MCF 10A (cell line): ENCODE measurements around the gene PTH1R. TPM values are rescaled to one million over a fixed set of nuclear protein-coding genes. Genes with fewer than 3 reads are reported as not detected.

Experiments used
- BruUV-seq: library from RNA; stranded (reverse); fragments of 400-500 nt; replicated peaks from 2 replicates; lab custom pipeline; 2021; lab: Mats Ljungman, UMichigan
- CTCF ChIA-PET: fragments of 300-600 bp; sonication (Branson Sonifier 250); formaldehyde crosslinking; extraction: SDS; loops from one replicate; lab custom pipeline; 2021; ENCODE audit warnings: antibody characterized with exemption, inconsistent platforms; lab: Yijun Ruan, JAX
- POLR2A ChIA-PET: fragments of 300-600, 350-650 bp; sonication (Branson Sonifier 250); formaldehyde crosslinking; extraction: SDS; loops from one replicate; lab custom pipeline; 2020; ENCODE audit warnings: antibody characterized with exemption, inconsistent platforms; lab: Yijun Ruan, JAX
- DNase-seq: peaks from one replicate; pipeline ENCODE4 v3.0.0-alpha.2; 2018; ENCODE audit not compliant: unreplicated experiment
- H3K27ac Mint-ChIP-seq: one replicate; pipeline ENCODE4 v1.8.0; 2022; ENCODE audit warnings: mild to moderate bottlenecking, low read depth, mixed read lengths; ENCODE audit not compliant: unreplicated experiment
- H3K27me3 Mint-ChIP-seq: one replicate; pipeline ENCODE4 v1.8.0; 2022; ENCODE audit warnings: mixed read lengths; ENCODE audit not compliant: insufficient read depth, unreplicated experiment
- H3K36me3 Mint-ChIP-seq: one replicate; pipeline ENCODE4 v1.8.0; 2022; ENCODE audit warnings: mild to moderate bottlenecking, moderate library complexity, mixed read lengths; ENCODE audit not compliant: insufficient read depth, unreplicated experiment
- H3K4me1 Mint-ChIP-seq: one replicate; pipeline ENCODE4 v1.8.0; 2022; ENCODE audit warnings: mixed read lengths; ENCODE audit not compliant: insufficient read depth, unreplicated experiment
- H3K4me3 Mint-ChIP-seq: one replicate; pipeline ENCODE4 v1.8.0; 2022; ENCODE audit warnings: mild to moderate bottlenecking, moderate library complexity, mixed read lengths; ENCODE audit not compliant: unreplicated experiment
- H3K9me3 Mint-ChIP-seq: one replicate; pipeline ENCODE4 v1.8.0; 2022; ENCODE audit warnings: mixed read lengths; ENCODE audit not compliant: unreplicated experiment
- intact Hi-C: fragments of 100-400 bp; cut with micrococcal nuclease; formaldehyde crosslinking; loops from 2 replicates; pipeline ENCODE4 v1.14.1; 2022
- total RNA-seq: library from RNA; stranded (reverse); gene quantifications from 2 replicates; pipeline ENCODE4 v1.2.3, GENCODE V29; 2022
- TF ChIP-seq, protein P1 (sequence below): fragments of 200-600 bp; IDR thresholded peaks from one replicate; pipeline ENCODE4 v1.8.0; 2022; ENCODE audit warnings: antibody characterized with exemption, mild to moderate bottlenecking; ENCODE audit not compliant: unreplicated experiment

The PTH1R gene
- total RNA-seq, 1 experiment from 2014 or later = not detected

DNA sequence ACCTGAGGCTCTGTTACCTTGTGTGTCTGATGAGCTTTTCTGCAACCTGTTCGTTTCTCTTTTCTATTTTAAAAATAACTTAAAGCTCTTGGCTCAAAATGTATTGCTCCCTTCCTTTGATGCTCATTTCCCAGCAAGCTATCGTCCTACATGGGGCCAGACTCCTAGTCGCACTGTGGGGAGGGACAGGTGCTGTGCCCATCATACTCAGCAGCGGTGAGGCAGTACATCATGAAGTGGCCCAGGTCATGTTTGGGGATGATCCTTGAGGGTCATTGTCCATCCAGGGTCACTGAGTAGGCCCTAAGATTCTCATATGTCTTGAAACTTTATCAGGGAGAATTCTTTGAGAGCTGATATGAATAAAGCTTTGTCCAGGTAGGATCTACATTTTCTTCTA lies 41.1 kb downstream of the PTH1R start:
- peaks cover 80% of the 10 kb centered on the region for H3K36me3 Mint-ChIP-seq
- H3K27ac Mint-ChIP-seq = no peak overlapping the region
- DNase-seq = no peak
- peaks cover 4% of the 10 kb centered on the region for H3K4me1 Mint-ChIP-seq
- TF ChIP-seq, protein P1, sequence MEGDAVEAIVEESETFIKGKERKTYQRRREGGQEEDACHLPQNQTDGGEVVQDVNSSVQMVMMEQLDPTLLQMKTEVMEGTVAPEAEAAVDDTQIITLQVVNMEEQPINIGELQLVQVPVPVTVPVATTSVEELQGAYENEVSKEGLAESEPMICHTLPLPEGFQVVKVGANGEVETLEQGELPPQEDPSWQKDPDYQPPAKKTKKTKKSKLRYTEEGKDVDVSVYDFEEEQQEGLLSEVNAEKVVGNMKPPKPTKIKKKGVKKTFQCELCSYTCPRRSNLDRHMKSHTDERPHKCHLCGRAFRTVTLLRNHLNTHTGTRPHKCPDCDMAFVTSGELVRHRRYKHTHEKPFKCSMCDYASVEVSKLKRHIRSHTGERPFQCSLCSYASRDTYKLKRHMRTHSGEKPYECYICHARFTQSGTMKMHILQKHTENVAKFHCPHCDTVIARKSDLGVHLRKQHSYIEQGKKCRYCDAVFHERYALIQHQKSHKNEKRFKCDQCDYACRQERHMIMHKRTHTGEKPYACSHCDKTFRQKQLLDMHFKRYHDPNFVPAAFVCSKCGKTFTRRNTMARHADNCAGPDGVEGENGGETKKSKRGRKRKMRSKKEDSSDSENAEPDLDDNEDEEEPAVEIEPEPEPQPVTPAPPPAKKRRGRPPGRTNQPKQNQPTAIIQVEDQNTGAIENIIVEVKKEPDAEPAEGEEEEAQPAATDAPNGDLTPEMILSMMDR = no peak
- no peak overlapping the region for H3K4me3 Mint-ChIP-seq
- no TSS peak for BruUV-seq
- no peaks in the 10 kb centered on the region for H3K27me3 Mint-ChIP-seq
- no peaks in the 10 kb centered on the region for H3K9me3 Mint-ChIP-seq
- ChIA-PET POLR2A (no interaction called here), CTCF (interaction anchor here (0.6 to 3.5 kb wide), 5 partner anchors 9 to 178 kb away, joined by 3 to 16 read pairs (median 4); no protein-coding TSS in a partner anchor)
- intact Hi-C loops = loop anchor here (10.0 kb wide), 1 partner anchor 406 kb away; no protein-coding TSS in a partner anchor

DNA sequence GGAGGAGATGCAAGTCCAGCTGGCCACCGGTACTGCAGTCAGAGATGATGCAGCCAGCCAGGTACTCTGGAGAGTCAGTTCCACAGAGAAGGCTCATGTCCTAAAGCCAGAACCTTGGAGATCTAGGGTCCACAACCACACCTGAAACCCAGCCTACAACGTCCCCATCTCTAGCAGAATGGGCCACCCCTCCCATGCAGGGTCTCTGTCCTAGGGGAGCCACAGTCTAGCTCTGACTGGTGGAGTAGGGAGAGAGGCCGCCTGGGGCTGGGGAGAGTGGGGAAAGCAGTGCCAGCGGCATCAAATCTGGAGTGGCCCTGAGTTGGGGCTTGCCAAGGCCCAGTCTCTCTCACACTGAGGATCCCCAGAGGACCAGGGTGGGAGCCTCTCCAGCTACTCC lies 43.5 kb downstream of the PTH1R start:
- no peaks in the 10 kb centered on the region for H3K9me3 Mint-ChIP-seq
- no peak overlapping the region for H3K27ac Mint-ChIP-seq
- ChIA-PET POLR2A (interaction anchor here (0.5 to 1.5 kb wide), 2 partner anchors 11 to 24 kb away, joined by 3 to 4 read pairs; no protein-coding TSS in a partner anchor), CTCF (interaction anchor here (0.6 to 3.5 kb wide), 3 partner anchors 12 to 216 kb away, joined by 3 to 16 read pairs (median 3); no protein-coding TSS in a partner anchor)
- no peaks in the 10 kb centered on the region for H3K4me1 Mint-ChIP-seq
- DNase-seq = no peak
- no peak overlapping the region for H3K4me3 Mint-ChIP-seq
- BruUV-seq = no TSS peak
- no peaks in the 10 kb centered on the region for H3K27me3 Mint-ChIP-seq
- intact Hi-C loops = no loop called here
- peaks cover 79% of the 10 kb centered on the region for H3K36me3 Mint-ChIP-seq
- TF ChIP-seq, protein P1 = no peak

- BruUV-seq = no TSS peak
- Mint-ChIP-seq H3K4me3 (no peak overlapping the region), H3K27me3 (no peaks in the 10 kb centered on the region), H3K4me1 (no peaks in the 10 kb centered on the region), H3K36me3 (peaks cover 78% of the 10 kb centered on the region), H3K9me3 (no peaks in the 10 kb centered on the region), H3K27ac (no peak overlapping the region)
- CTCF ChIA-PET = interaction anchor here (1.2 to 3.5 kb wide), 2 partner anchors 13 to 243 kb away, joined by 4 to 16 read pairs; no protein-coding TSS in a partner anchor
- DNase-seq = no peak
- POLR2A ChIA-PET = interaction anchor here (0.6 to 1.9 kb wide), 2 partner anchors 13 to 231 kb away, joined by 3 to 4 read pairs; no protein-coding TSS in a partner anchor
- intact Hi-C loops = no loop called here
- TF ChIP-seq, protein P1 = no peak
These were observed 44.4 kb downstream of the PTH1R start for GRCh38 chr3:46921871-46922271.

- Mint-ChIP-seq H3K4me3 (no peak overlapping the region), H3K4me1 (no peaks in the 10 kb centered on the region), H3K36me3 (peaks cover 80% of the 10 kb centered on the region), H3K27ac (no peak overlapping the region), H3K27me3 (no peaks in the 10 kb centered on the region), H3K9me3 (no peaks in the 10 kb centered on the region)
- no peak for DNase-seq
- no TSS peak for BruUV-seq
- ChIA-PET POLR2A (interaction anchor here (0.8 to 1.9 kb wide), 2 partner anchors 12 to 54 kb away, joined by 3 to 4 read pairs; partner anchors contain the start of gene CCDC12), CTCF (interaction anchor here (0.6 to 1.6 kb wide), 8 partner anchors 10 to 242 kb away, joined by 3 to 10 read pairs (median 3); no protein-coding TSS in a partner anchor)
- TF ChIP-seq, protein P1 = no peak
- intact Hi-C loops = no loop called here
These were observed 44.9 kb downstream of the PTH1R start for GRCh38 chr3:46922426-46922825.
